Activated CD8-positive, alpha-beta memory T cell treated with anti-CD3 and anti-CD28 coated beads, Interleukin-2, amount 50 U/mL, for 1 hour (primary cell): ENCODE data around the gene KITLG.
"Not testable (repeated sequence)": the region's sequence is repeated elsewhere in the genome, so short reads cannot be mapped to it uniquely, and the experiment has no call there.

Experiments used
- DNase-seq: peaks from one replicate; pipeline ENCODE4 v3.0.0-alpha.2; 2020; ENCODE audit errors: extremely low read depth

The KITLG gene

GRCh38 chr12:88576866-88577265, 3.4 kb downstream of the KITLG start:
- DNase-seq, result no peak

GRCh38 chr12:88575361-88575970, 4.8 kb downstream of the KITLG start:
- DNase-seq, result no peak

- DNase-seq, result no peak
These were observed 6.0 kb downstream of the KITLG start for GRCh38 chr12:88574278-88574677.

GRCh38 chr12:88573583-88573982, 6.7 kb downstream of the KITLG start:
- no peak for DNase-seq

GRCh38 chr12:88572781-88573549, 7.3 kb downstream of the KITLG start:
- DNase-seq, result no peak

GRCh38 chr12:88571543-88571942, 8.7 kb downstream of the KITLG start:
- no peak for DNase-seq

GRCh38 chr12:88570103-88570502, 10.2 kb downstream of the KITLG start:
- DNase-seq, result no peak

GRCh38 chr12:88566430-88566829, 13.8 kb downstream of the KITLG start:
- no peak for DNase-seq

GRCh38 chr12:88562846-88563582, 17.3 kb downstream of the KITLG start:
- DNase-seq, result no peak

- DNase-seq, result no peak
These were observed 18.1 kb downstream of the KITLG start for GRCh38 chr12:88562151-88562550.

- no peak for DNase-seq
These were observed 20.5 kb downstream of the KITLG start for GRCh38 chr12:88559772-88560171.

GRCh38 chr12:88559199-88559598, 21.1 kb downstream of the KITLG start:
- no peak for DNase-seq

GRCh38 chr12:88558340-88558867, 21.9 kb downstream of the KITLG start:
- no peak for DNase-seq

GRCh38 chr12:88556213-88556774, 24.0 kb downstream of the KITLG start:
- DNase-seq, result no peak

GRCh38 chr12:88553941-88554658, 26.2 kb downstream of the KITLG start:
- no peak for DNase-seq

- DNase-seq, result no peak
These were observed 27.6 kb downstream of the KITLG start for GRCh38 chr12:88552610-88553079.

GRCh38 chr12:88549929-88550328, 30.3 kb downstream of the KITLG start:
- DNase-seq, result no peak

GRCh38 chr12:88547949-88548348, 32.3 kb downstream of the KITLG start:
- not testable (repeated sequence) for DNase-seq

GRCh38 chr12:88546853-88547252, 33.4 kb downstream of the KITLG start:
- no peak for DNase-seq

- no peak for DNase-seq
These were observed 34.0 kb downstream of the KITLG start for GRCh38 chr12:88546226-88546625.
